ENCODE data around the gene LBP. TPM values are rescaled to one million over a fixed set of nuclear protein-coding genes. Genes with fewer than 3 reads are reported as not detected.

The LBP gene
- polyA plus RNA-seq, 1 of the 3 experiments (the other 2 are of a cell fraction): 0.03 TPM

GRCh38 chr20:38302786-38303185, 43.5 kb upstream of the LBP start:
- H4K20me1 ChIP-seq (ENCODE audit: insufficient read depth): no peaks in the 10 kb centered on the region
- TF ChIP-seq SMC3 (IDR thresholded peaks at IDR 0.05; ENCODE audit: low read depth, low read length) (no peak), CTCF (IDR thresholded peaks at IDR 0.05) (no peak), USF1 (IDR thresholded peaks at IDR 0.05; ENCODE audit: borderline replicate concordance, low read depth) (no peak), RFX5 (IDR thresholded peaks at IDR 0.05; ENCODE audit: low read length) (no peak), ZBTB33 (IDR thresholded peaks at IDR 0.05; ENCODE audit: borderline replicate concordance, low read depth) (no peak)
- no peak overlapping the region for H3K9ac ChIP-seq
- CTCF ChIA-PET: interaction anchor here (0.9 to 1.4 kb wide), 2 partner anchors 49 to 81 kb away, joined by 3 read pairs; no protein-coding TSS in a partner anchor
- H3F3A ChIP-seq (replicated peaks; ENCODE audit: insufficient read depth): peaks cover 4% of the 10 kb centered on the region
- no peak overlapping the region for H2AFZ ChIP-seq (ENCODE audit: low read depth)
- no peaks in the 10 kb centered on the region for H3K9me3 ChIP-seq
- no peak overlapping the region for H3K4me2 ChIP-seq
- H3K27ac ChIP-seq (ENCODE audit: low read depth in 2 of 2, low read length in 1 of 2): no peak overlapping the region
- POLR2A ChIA-PET: interaction anchor here (0.5 kb wide), 1 partner anchor 51 kb away, joined by 3 read pairs; no protein-coding TSS in a partner anchor
- no peaks in the 10 kb centered on the region for H3K27me3 ChIP-seq (ENCODE audit: insufficient read depth)
- H3K4me3 ChIP-seq (ENCODE audit: low read depth in 2 of 2, low read length in 1 of 2): no peak overlapping the region
- no peaks in the 10 kb centered on the region for H3K79me2 ChIP-seq (ENCODE audit: insufficient read depth)
- peaks cover 0 to 10% of the 10 kb centered on the region in 2 experiments; a peak in 1 of 4 replicates for H3K4me1 ChIP-seq (ENCODE audit: control insufficient read depth in 1 of 2, insufficient read depth in 2 of 2, low read depth in 1 of 2, low read length in 1 of 2)
- peak; percentile 83 for DNase-seq
- H3K36me3 ChIP-seq (replicated peaks in 1 of 2; ENCODE audit: control insufficient read depth in 1 of 2, insufficient read depth in 2 of 2, low read length in 1 of 2): no peaks in the 10 kb centered on the region
- WGBS (ENCODE audit: low lambda C conversion rate): 28% methylated on average over 11 of the region's 11 CpGs
- no peaks in the 10 kb centered on the region for H3K9me2 ChIP-seq

GRCh38 chr20:38303908-38304379, 42.3 kb upstream of the LBP start, which contains the start of gene BPI:
Gene BPI (plus strand): TSS chr20:38304156. CDS start chr20:38304224, 68 bp downstream.
- CTCF ChIA-PET: interaction anchor here (1.6 to 1.7 kb wide), 2 partner anchors 10 to 33 kb away, joined by 4 read pairs; no protein-coding TSS in a partner anchor
- 86% methylated on average over 21 of the region's 21 CpGs for WGBS (ENCODE audit: low lambda C conversion rate)
- no peak within 1 kb of the TSS for H2AFZ ChIP-seq (ENCODE audit: low read depth)
- TF ChIP-seq MAX (IDR thresholded peaks at IDR 0.05; ENCODE audit: low read depth) (no peak), USF2 (IDR thresholded peaks at IDR 0.05; ENCODE audit: borderline replicate concordance, low read depth, low read length) (no peak), NRF1 (IDR thresholded peaks at IDR 0.05; ENCODE audit: low read depth, low read length) (no peak), GABPA (IDR thresholded peaks at IDR 0.05; ENCODE audit: low read depth) (no peak), RCOR1 (IDR thresholded peaks at IDR 0.05; ENCODE audit: low read length) (no peak), RFX5 (IDR thresholded peaks at IDR 0.05; ENCODE audit: low read length) (no peak), POLR2AphosphoS5 (IDR thresholded peaks at IDR 0.05; ENCODE audit: low read depth, low read length) (no peak), MXI1 (IDR thresholded peaks at IDR 0.05; ENCODE audit: low read depth, low read length) (no peak), CTCF (IDR thresholded peaks at IDR 0.05) (no peak), IRF3 (IDR thresholded peaks at IDR 0.05; ENCODE audit: low read depth, low read length) (no peak), RXRA (IDR thresholded peaks at IDR 0.05; ENCODE audit: borderline replicate concordance, low read depth) (no peak), FOXM1 (IDR thresholded peaks at IDR 0.05; ENCODE audit: low read depth) (no peak), SMC3 (IDR thresholded peaks at IDR 0.05; ENCODE audit: low read depth, low read length) (no peak), TCF12 (IDR thresholded peaks at IDR 0.05) (no peak), FOXJ3 (CRISPR knock-in tag; IDR thresholded peaks at IDR 0.05) (no peak)

More at GRCh38 chr20:38303908-38304379, 42.3 kb upstream of the LBP start, which contains the start of gene BPI:
- no peak for DNase-seq
- H3K36me3 ChIP-seq (replicated peaks in 1 of 2; ENCODE audit: control insufficient read depth in 1 of 2, insufficient read depth in 2 of 2, low read length in 1 of 2): no peaks in the 10 kb centered on the region
- no peak within 1 kb of the TSS for H3K4me3 ChIP-seq (ENCODE audit: low read depth in 2 of 2, low read length in 1 of 2)
- no peaks in the 10 kb centered on the region for H3K9me3 ChIP-seq
- H4K20me1 ChIP-seq (ENCODE audit: insufficient read depth): no peaks in the 10 kb centered on the region
- H3K4me2 ChIP-seq: no peak within 1 kb of the TSS
- no peak within 1 kb of the TSS for H3K9ac ChIP-seq
- POLR2A ChIA-PET: no interaction called here
- H3K9me2 ChIP-seq: no peaks in the 10 kb centered on the region
- no peaks in the 10 kb centered on the region for H3K27me3 ChIP-seq (ENCODE audit: insufficient read depth)
- H3K27ac ChIP-seq (ENCODE audit: low read depth in 2 of 2, low read length in 1 of 2): no peak within 1 kb of the TSS
- H3K4me1 ChIP-seq (ENCODE audit: control insufficient read depth in 1 of 2, insufficient read depth in 2 of 2, low read depth in 1 of 2, low read length in 1 of 2): peaks cover 0 to 5% of the 10 kb centered on the region in 2 experiments; a peak in 1 of 4 replicates
- H3F3A ChIP-seq (replicated peaks; ENCODE audit: insufficient read depth): peaks cover 4% of the 10 kb centered on the region
- no peaks in the 10 kb centered on the region for H3K79me2 ChIP-seq (ENCODE audit: insufficient read depth)
